PFSK-1 (cell line): ENCODE measurements around the gene POMGNT2.

Experiments
- FOXP2 ChIP-seq: optimal IDR thresholded peaks from 2 replicates; pipeline ENCODE3; 2011; ENCODE audit warnings: borderline replicate concordance, control low read depth, inconsistent platforms; ENCODE audit not compliant: insufficient read depth; ENCODE audit errors: extremely low read length, extremely low read depth
- POLR2AphosphoS5 ChIP-seq: IDR thresholded peaks from 2 replicates; pipeline ENCODE4 v1.6.1; 2012; ENCODE audit warnings: low read depth, mild to moderate bottlenecking, control low read depth, low read length, moderate library complexity
- SIN3A ChIP-seq: IDR thresholded peaks from 2 replicates; pipeline ENCODE4 v1.6.1; 2012; ENCODE audit warnings: mild to moderate bottlenecking, low read length, moderate library complexity, borderline replicate concordance; ENCODE audit not compliant: insufficient read depth
- TAF1 ChIP-seq: IDR thresholded peaks from 2 replicates; pipeline ENCODE4 v1.6.1; 2012; ENCODE audit warnings: low read length, control low read depth, borderline replicate concordance; ENCODE audit not compliant: insufficient read depth
- TF ChIP-seq, protein P1 (sequence below), 2 experiments: IDR thresholded peaks; 2 replicates each; pipeline versions ENCODE4 v1.6.1 to v1.8.0; 2011 to 2012; ENCODE audit warnings: low read depth in 2 of 2, low read length in 2 of 2, control low read depth in 1 of 2, inconsistent platforms in 1 of 2, mild to moderate bottlenecking in 1 of 2, moderate library complexity in 1 of 2; ENCODE audit not compliant: insufficient read depth in 1 of 2

POMGNT2 gene

DNA sequence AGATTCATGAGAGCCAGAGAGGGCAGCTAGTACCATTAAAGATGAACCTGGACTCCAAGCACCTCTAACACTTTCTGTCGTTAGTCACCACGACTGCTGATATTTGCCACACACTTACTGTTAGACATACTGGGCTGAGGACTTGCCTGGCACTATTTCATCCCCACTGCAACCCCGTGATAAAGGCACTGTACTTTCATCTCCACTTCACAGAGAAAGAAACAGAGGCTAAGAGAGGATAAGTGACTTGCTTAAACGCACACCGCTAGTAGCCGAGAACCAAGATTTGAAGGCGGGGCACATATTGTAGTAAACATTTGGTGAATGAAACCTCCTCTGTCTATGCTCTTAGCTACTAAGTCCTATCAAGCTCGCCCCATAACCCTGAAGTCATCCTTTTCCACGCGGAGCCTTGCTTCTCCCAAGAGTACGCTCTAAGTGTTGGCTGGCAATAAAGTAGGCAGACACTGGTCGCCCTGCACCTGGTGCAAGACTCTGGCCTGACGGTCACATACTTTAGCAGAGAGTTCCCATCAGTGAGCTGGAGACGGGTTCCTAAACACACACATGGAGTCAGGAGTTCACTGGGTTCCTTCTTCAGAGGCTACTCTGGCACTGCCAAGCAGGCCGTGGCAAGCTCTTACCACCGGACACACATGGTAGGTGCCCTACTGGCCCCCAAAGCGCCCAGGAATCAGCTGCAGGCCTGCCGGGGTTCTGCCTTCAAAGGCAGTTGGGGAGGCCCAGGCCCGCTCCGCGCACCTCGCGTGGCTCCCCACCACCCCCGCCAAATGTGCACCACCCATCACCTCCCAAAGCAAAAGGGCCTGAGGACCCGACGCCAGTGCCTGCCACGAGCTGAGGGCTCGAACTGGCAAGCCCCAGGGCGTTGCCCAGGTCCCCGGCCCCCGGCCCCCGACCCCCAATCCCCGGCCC, 951 bp downstream of the POMGNT2 start:
- TF ChIP-seq FOXP2 (no peak), POLR2AphosphoS5 (no peak), SIN3A (no peak), TAF1 (no peak)
- TF ChIP-seq, protein P1, sequence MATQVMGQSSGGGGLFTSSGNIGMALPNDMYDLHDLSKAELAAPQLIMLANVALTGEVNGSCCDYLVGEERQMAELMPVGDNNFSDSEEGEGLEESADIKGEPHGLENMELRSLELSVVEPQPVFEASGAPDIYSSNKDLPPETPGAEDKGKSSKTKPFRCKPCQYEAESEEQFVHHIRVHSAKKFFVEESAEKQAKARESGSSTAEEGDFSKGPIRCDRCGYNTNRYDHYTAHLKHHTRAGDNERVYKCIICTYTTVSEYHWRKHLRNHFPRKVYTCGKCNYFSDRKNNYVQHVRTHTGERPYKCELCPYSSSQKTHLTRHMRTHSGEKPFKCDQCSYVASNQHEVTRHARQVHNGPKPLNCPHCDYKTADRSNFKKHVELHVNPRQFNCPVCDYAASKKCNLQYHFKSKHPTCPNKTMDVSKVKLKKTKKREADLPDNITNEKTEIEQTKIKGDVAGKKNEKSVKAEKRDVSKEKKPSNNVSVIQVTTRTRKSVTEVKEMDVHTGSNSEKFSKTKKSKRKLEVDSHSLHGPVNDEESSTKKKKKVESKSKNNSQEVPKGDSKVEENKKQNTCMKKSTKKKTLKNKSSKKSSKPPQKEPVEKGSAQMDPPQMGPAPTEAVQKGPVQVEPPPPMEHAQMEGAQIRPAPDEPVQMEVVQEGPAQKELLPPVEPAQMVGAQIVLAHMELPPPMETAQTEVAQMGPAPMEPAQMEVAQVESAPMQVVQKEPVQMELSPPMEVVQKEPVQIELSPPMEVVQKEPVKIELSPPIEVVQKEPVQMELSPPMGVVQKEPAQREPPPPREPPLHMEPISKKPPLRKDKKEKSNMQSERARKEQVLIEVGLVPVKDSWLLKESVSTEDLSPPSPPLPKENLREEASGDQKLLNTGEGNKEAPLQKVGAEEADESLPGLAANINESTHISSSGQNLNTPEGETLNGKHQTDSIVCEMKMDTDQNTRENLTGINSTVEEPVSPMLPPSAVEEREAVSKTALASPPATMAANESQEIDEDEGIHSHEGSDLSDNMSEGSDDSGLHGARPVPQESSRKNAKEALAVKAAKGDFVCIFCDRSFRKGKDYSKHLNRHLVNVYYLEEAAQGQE (IDR thresholded peaks at IDR 0.05; ENCODE audit: insufficient read depth in 1 of 2, low read depth in 2 of 2, low read length in 2 of 2), result no peak

DNA sequence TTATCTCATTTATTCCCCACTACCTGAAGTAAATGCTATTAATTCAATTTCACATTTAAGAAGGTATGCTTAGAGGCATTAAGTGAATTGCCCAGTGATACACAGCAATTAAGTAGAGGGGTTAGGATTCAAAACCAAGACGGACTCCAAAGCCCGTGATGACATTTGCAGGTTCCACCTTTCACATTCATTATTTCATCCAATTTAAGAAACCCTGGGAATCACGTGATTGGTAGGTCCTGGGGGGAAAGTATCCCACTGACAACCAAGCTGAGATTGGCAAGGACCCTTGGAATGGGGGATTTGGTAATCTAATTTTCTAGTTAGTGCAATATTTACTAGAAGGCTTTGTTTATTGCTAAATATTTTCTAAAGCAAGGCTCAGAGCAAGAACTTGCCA, 1.8 kb downstream of the POMGNT2 start:
- TF ChIP-seq, protein P1 (IDR thresholded peaks at IDR 0.05; ENCODE audit: insufficient read depth in 1 of 2, low read depth in 2 of 2, low read length in 2 of 2), result no peak
- TF ChIP-seq FOXP2 (no peak), SIN3A (no peak), TAF1 (no peak), POLR2AphosphoS5 (no peak)

DNA sequence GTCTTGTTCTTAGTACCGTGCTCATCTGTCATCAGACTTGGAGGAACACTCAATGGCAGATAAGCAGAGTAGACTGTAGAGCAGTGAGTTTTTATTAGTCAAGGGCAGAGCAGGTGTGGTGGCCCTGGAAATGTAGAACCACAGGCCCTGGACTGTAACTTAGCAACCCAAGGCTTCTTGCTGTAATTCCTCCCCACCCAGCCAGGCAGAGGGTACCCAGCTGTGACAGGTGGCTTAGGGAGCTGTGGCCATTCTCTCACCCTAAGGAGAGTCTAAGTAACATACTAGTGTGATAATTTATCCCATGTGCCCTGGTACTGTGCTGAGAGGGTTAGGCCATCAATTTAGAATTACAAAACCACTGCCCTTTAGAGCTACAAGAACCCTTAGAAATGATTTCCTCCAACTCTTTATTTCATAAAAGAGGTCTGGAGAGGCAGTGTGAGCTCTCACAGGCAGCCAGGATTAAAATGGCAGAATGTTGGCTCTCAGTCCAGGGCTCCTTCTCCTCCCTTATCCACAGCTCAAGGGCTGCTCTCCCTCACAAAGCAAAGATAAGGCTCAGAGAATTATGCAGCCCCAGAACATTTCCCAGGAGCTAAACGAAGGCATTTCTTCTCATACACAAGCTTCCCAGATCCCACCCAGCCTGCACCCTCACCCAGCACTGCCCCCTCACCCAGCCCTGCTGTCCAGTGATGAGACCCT, 3.0 kb downstream of the POMGNT2 start:
- TF ChIP-seq SIN3A (no peak), TAF1 (no peak), FOXP2 (no peak), POLR2AphosphoS5 (no peak)
- TF ChIP-seq, protein P1 (IDR thresholded peaks at IDR 0.05; ENCODE audit: insufficient read depth in 1 of 2, low read depth in 2 of 2, low read length in 2 of 2), result no peak

DNA sequence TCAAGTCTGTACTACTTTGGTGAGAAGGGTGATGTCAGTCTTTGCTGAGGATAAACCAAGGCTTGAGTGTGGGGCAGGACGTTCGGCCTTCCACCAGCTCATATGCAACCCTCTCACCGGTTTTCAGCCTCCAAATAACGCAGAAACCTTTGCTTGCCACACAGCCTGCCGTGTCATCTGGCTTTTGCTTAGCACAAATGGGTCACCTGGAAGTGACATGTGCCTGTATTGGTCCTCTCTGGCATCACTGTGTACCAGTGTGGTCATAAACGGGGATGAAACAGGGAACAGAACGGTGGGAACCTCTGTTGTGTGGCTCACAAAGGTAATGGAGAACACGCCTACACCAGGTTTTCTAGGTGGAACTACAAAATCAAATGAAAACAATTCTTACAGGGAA, 7.1 kb downstream of the POMGNT2 start:
- TF ChIP-seq, protein P1 (IDR thresholded peaks at IDR 0.05; ENCODE audit: insufficient read depth in 1 of 2, low read depth in 2 of 2, low read length in 2 of 2), result no peak
- no peak for TF ChIP-seq POLR2AphosphoS5
- no peak for TF ChIP-seq SIN3A
- no peak for TF ChIP-seq FOXP2
- TF ChIP-seq TAF1, result no peak
